HEK293 (cell line): ENCODE results near the gene CPTP.

Experiments
- CTCF ChIA-PET: fragments of 350-600 bp; formaldehyde crosslinking; extraction: SDS; loops from one replicate; lab custom pipeline; 2021; ENCODE audit warnings: antibody characterized with exemption; lab: Yijun Ruan, JAX
- POLR2A ChIA-PET: fragments of 300-600 bp; formaldehyde crosslinking; extraction: SDS; loops from one replicate; lab custom pipeline; 2020; ENCODE audit warnings: antibody characterized with exemption, inconsistent platforms; lab: Yijun Ruan, JAX
- H3K27ac ChIP-seq: fragments of 200-500 bp; sonication (Bioruptor generic); 2 replicates; pipeline ENCODE4 v1.5.1; 2014; ENCODE audit warnings: low read depth, low read length, control low read depth, inconsistent platforms; ENCODE audit errors: extremely low read depth
- H3K36me3 ChIP-seq, 2 experiments: fragments of 200-500 bp in 1 of 2; sonication (Bioruptor generic) in 1 of 2; 1 replicate in 1 of 2; 2 replicates in 1 of 2; pipeline ENCODE4 v1.5.1; 2014 to 2017; ENCODE audit warnings: inconsistent platforms in 2 of 2, low read length in 2 of 2; ENCODE audit not compliant: control insufficient read depth in 2 of 2, insufficient read depth in 1 of 2
- H3K4me1 ChIP-seq: fragments of 200-500 bp; sonication (Bioruptor generic); 2 replicates; pipeline ENCODE4 v1.5.1; 2014; ENCODE audit warnings: mild to moderate bottlenecking, low read length, inconsistent platforms; ENCODE audit not compliant: control insufficient read depth, insufficient read depth
- H3K4me3 ChIP-seq: 2 replicates; pipeline ENCODE4 v1.5.1; 2011; ENCODE audit warnings: low read depth, mild to moderate bottlenecking, control low read depth, low read length, moderate library complexity
- H3K9me3 ChIP-seq: fragments of 200-500 bp; sonication (Bioruptor generic); 2 replicates; pipeline ENCODE4 v1.5.1; 2014; ENCODE audit warnings: low read depth, low read length, inconsistent platforms; ENCODE audit not compliant: control insufficient read depth, insufficient read depth
- GLI4 ChIP-seq: fragments of 450-650 bp; formaldehyde crosslinking; IDR thresholded peaks from 2 replicates; pipeline ENCODE4 v1.5.1; 2016; ENCODE audit warnings: missing biosample characterization, missing genetic modification characterization
- GLIS1 ChIP-seq: fragments of 450-650 bp; formaldehyde crosslinking; IDR thresholded peaks from 2 replicates; pipeline ENCODE4 v1.5.1; 2016; ENCODE audit warnings: missing biosample characterization, missing genetic modification characterization
- IKZF3 ChIP-seq: fragments of 450-650 bp; IDR thresholded peaks from 2 replicates; pipeline ENCODE4 v1.5.0; 2018; ENCODE audit warnings: missing biosample characterization, mild to moderate bottlenecking, missing genetic modification characterization, moderate library complexity
- KLF8 ChIP-seq: fragments of 450-650 bp; formaldehyde crosslinking; IDR thresholded peaks from 2 replicates; pipeline ENCODE4 v1.5.1; 2016; ENCODE audit warnings: missing biosample characterization, missing genetic modification characterization
- OVOL3 ChIP-seq: fragments of 450-650 bp; formaldehyde crosslinking; IDR thresholded peaks from 2 replicates; pipeline ENCODE4 v1.5.1; 2016; ENCODE audit warnings: missing biosample characterization, missing genetic modification characterization
- SP3 ChIP-seq: fragments of 450-650 bp; formaldehyde crosslinking; IDR thresholded peaks from 2 replicates; pipeline ENCODE4 v1.5.1; 2016; ENCODE audit warnings: missing biosample characterization, missing genetic modification characterization
- WT1 ChIP-seq: fragments of 450-650 bp; formaldehyde crosslinking; IDR thresholded peaks from 2 replicates; pipeline ENCODE4 v1.5.1; 2016; ENCODE audit warnings: missing biosample characterization, missing genetic modification characterization
- YY2 ChIP-seq: fragments of 450-650 bp; formaldehyde crosslinking; IDR thresholded peaks from 2 replicates; pipeline ENCODE4 v1.5.1; 2016; ENCODE audit warnings: missing biosample characterization, missing genetic modification characterization
- ZBTB11 ChIP-seq: fragments of 450-650 bp; formaldehyde crosslinking; conservative IDR thresholded peaks from 2 replicates; pipeline ENCODE4 v1.5.1; 2016; ENCODE audit warnings: low read depth, missing biosample characterization, missing genetic modification characterization
- ZIC2 ChIP-seq: fragments of 450-650 bp; formaldehyde crosslinking; IDR thresholded peaks from 2 replicates; pipeline ENCODE4 v1.5.1; 2016; ENCODE audit warnings: missing biosample characterization, missing genetic modification characterization
- ZNF350 ChIP-seq: fragments of 450-650 bp; formaldehyde crosslinking; IDR thresholded peaks from 2 replicates; pipeline ENCODE4 v1.5.0; 2017; ENCODE audit warnings: missing biosample characterization, mild to moderate bottlenecking, missing genetic modification characterization
- ZNF426 ChIP-seq: fragments of 450-650 bp; formaldehyde crosslinking; IDR thresholded peaks from 2 replicates; pipeline ENCODE4 v1.5.1; 2017; ENCODE audit warnings: missing biosample characterization, missing genetic modification characterization, mild to moderate bottlenecking, inconsistent platforms, moderate library complexity
- ZNF433 ChIP-seq: fragments of 450-650 bp; formaldehyde crosslinking; IDR thresholded peaks from 2 replicates; pipeline ENCODE4 v1.5.1; 2016; ENCODE audit warnings: missing biosample characterization, missing genetic modification characterization, low read depth
- ZNF548 ChIP-seq: fragments of 450-650 bp; formaldehyde crosslinking; IDR thresholded peaks from 2 replicates; pipeline ENCODE4 v1.5.1; 2016; ENCODE audit warnings: missing biosample characterization, missing genetic modification characterization
- ZNF555 ChIP-seq: fragments of 450-650 bp; formaldehyde crosslinking; conservative IDR thresholded peaks from 2 replicates; pipeline ENCODE4 v1.5.1; 2017; ENCODE audit warnings: missing biosample characterization, mild to moderate bottlenecking, missing genetic modification characterization, inconsistent platforms
- ZNF585B ChIP-seq: fragments of 450-650 bp; formaldehyde crosslinking; IDR thresholded peaks from 2 replicates; pipeline ENCODE4 v1.5.1; 2016; ENCODE audit warnings: missing biosample characterization, missing genetic modification characterization
- ZNF600 ChIP-seq: fragments of 450-650 bp; formaldehyde crosslinking; IDR thresholded peaks from 2 replicates; pipeline ENCODE4 v1.5.1; 2016; ENCODE audit warnings: missing biosample characterization, missing genetic modification characterization
- TF ChIP-seq, protein P1 (sequence below): fragments of 450-650 bp; formaldehyde crosslinking; IDR thresholded peaks from 2 replicates; pipeline ENCODE4 v1.5.1; 2016; ENCODE audit warnings: missing biosample characterization, missing genetic modification characterization
- TF ChIP-seq, protein P2 (sequence below): fragments of 450-650 bp; formaldehyde crosslinking; IDR thresholded peaks from 2 replicates; pipeline ENCODE4 v1.5.1; 2016; ENCODE audit warnings: missing biosample characterization, missing genetic modification characterization
- TF ChIP-seq, protein P3 (sequence below): fragments of 450-650 bp; formaldehyde crosslinking; IDR thresholded peaks from 2 replicates; pipeline ENCODE4 v1.5.1; 2016; ENCODE audit warnings: missing biosample characterization, missing genetic modification characterization
- TF ChIP-seq, protein P4 (sequence below): fragments of 450-650 bp; formaldehyde crosslinking; IDR thresholded peaks from 2 replicates; pipeline ENCODE4 v1.5.1; 2016; ENCODE audit warnings: missing biosample characterization, missing genetic modification characterization

CPTP gene

DNA sequence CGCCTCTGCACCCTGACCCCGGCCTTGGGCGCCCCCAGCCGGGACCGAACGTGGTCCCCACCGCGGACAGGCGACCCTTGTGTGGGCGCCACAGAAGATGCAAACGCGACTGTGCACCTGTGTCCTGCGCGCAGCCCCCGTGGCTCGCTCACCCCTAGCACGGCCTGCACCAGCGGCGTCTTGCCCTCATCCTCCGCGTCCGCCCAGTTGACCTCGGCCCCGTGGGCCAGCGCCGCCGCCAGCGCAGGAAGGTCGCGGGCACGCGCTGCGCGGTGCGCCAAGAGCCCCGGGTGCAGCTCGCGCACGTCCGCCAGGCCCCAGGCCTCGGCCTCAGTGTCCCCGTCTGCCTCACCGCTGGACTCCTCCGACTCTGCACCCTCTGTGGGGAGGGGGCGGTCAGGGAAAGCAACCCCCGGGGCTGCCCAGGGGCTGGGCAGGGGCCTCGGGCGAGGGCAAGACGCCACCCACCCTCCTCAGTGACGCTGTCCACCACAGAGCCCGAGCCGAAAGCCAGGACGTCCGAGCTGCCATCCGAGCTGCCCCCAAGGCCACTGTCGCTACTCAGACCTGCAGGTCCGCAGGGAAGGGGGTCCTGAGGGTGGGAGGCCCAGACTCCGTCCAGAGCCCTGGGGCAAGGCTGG is 30.2 kb upstream of the CPTP start:
- peaks cover 0 to 41% of the 10 kb centered on the region in 2 experiments; a peak in 1 of 3 replicates for H3K36me3 ChIP-seq
- CTCF ChIA-PET: interaction anchor here (1.0 kb wide), 1 partner anchor 305 kb away, joined by 3 read pairs; no protein-coding TSS in a partner anchor
- no peak overlapping the region for H3K27ac ChIP-seq
- no peak overlapping the region for H3K4me3 ChIP-seq
- POLR2A ChIA-PET: no interaction called here
- no peaks in the 10 kb centered on the region for H3K9me3 ChIP-seq
- TF ChIP-seq ZNF350 (no peak), YY2 (tag by site-specific recombination) (no peak), OVOL3 (no peak), ZNF426 (tag by site-specific recombination) (no peak), IKZF3 (tag by site-specific recombination) (no peak), GLI4 (tag by site-specific recombination) (no peak), SP3 (tag by site-specific recombination) (no peak), ZNF433 (tag by site-specific recombination) (no peak), WT1 (tag by site-specific recombination) (no peak), ZNF555 (tag by site-specific recombination) (no peak), ZNF585B (tag by site-specific recombination) (no peak)
- TF ChIP-seq, protein P1, sequence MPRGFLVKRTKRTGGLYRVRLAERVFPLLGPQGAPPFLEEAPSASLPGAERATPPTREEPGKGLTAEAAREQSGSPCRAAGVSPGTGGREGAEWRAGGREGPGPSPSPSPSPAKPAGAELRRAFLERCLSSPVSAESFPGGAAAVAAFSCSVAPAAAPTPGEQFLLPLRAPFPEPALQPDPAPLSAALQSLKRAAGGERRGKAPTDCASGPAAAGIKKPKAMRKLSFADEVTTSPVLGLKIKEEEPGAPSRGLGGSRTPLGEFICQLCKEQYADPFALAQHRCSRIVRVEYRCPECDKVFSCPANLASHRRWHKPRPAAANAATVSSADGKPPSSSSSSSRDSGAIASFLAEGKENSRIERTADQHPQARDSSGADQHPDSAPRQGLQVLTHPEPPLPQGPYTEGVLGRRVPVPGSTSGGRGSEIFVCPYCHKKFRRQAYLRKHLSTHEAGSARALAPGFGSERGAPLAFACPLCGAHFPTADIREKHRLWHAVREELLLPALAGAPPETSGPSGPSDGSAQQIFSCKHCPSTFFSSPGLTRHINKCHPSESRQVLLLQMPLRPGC (tag by site-specific recombination): no peak
- TF ChIP-seq, protein P2, sequence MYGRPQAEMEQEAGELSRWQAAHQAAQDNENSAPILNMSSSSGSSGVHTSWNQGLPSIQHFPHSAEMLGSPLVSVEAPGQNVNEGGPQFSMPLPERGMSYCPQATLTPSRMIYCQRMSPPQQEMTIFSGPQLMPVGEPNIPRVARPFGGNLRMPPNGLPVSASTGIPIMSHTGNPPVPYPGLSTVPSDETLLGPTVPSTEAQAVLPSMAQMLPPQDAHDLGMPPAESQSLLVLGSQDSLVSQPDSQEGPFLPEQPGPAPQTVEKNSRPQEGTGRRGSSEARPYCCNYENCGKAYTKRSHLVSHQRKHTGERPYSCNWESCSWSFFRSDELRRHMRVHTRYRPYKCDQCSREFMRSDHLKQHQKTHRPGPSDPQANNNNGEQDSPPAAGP: no peak
- H3K4me1 ChIP-seq: no peaks in the 10 kb centered on the region

- no peaks in the 10 kb centered on the region for H3K4me1 ChIP-seq
- no peak overlapping the region for H3K27ac ChIP-seq
- CTCF ChIA-PET: interaction anchor here (1.0 kb wide), 1 partner anchor 306 kb away, joined by 3 read pairs; no protein-coding TSS in a partner anchor
- no peaks in the 10 kb centered on the region for H3K9me3 ChIP-seq
- H3K36me3 ChIP-seq: peaks cover 0 to 41% of the 10 kb centered on the region in 2 experiments; a peak in 1 of 3 replicates
- POLR2A ChIA-PET: no interaction called here
- no peak overlapping the region for H3K4me3 ChIP-seq
- TF ChIP-seq, protein P3, sequence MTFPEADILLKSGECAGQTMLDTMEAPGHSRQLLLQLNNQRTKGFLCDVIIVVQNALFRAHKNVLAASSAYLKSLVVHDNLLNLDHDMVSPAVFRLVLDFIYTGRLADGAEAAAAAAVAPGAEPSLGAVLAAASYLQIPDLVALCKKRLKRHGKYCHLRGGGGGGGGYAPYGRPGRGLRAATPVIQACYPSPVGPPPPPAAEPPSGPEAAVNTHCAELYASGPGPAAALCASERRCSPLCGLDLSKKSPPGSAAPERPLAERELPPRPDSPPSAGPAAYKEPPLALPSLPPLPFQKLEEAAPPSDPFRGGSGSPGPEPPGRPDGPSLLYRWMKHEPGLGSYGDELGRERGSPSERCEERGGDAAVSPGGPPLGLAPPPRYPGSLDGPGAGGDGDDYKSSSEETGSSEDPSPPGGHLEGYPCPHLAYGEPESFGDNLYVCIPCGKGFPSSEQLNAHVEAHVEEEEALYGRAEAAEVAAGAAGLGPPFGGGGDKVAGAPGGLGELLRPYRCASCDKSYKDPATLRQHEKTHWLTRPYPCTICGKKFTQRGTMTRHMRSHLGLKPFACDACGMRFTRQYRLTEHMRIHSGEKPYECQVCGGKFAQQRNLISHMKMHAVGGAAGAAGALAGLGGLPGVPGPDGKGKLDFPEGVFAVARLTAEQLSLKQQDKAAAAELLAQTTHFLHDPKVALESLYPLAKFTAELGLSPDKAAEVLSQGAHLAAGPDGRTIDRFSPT (tag by site-specific recombination): 0 out of 2 replicates have a peak, but pooled peaks have one; percentile 50
- TF ChIP-seq ZNF600 (tag by site-specific recombination) (peak; percentile 67), ZBTB11 (tag by site-specific recombination) (no peak), ZNF548 (tag by site-specific recombination) (no peak), ZNF350 (no peak), GLIS1 (tag by site-specific recombination) (peak; percentile 53), KLF8 (tag by site-specific recombination) (peak; percentile 69), ZIC2 (0 out of 2 replicates have a peak, but pooled peaks have one; percentile 55)
- TF ChIP-seq, protein P2: no peak
- TF ChIP-seq, protein P4, sequence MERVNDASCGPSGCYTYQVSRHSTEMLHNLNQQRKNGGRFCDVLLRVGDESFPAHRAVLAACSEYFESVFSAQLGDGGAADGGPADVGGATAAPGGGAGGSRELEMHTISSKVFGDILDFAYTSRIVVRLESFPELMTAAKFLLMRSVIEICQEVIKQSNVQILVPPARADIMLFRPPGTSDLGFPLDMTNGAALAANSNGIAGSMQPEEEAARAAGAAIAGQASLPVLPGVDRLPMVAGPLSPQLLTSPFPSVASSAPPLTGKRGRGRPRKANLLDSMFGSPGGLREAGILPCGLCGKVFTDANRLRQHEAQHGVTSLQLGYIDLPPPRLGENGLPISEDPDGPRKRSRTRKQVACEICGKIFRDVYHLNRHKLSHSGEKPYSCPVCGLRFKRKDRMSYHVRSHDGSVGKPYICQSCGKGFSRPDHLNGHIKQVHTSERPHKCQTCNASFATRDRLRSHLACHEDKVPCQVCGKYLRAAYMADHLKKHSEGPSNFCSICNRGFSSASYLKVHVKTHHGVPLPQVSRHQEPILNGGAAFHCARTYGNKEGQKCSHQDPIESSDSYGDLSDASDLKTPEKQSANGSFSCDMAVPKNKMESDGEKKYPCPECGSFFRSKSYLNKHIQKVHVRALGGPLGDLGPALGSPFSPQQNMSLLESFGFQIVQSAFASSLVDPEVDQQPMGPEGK (tag by site-specific recombination): 0 out of 2 replicates have a peak, but pooled peaks have one; percentile 21
Observed at GRCh38 chr1:1295154-1295923, 29.3 kb upstream of the CPTP start.
